ENCODE data around the gene IFT122.
A peak's percentile ranks its signal among the peaks of the same experiment; 100 is the strongest.

The IFT122 gene

GRCh38 chr3:129415378-129415777, 24.6 kb upstream of the IFT122 start:
- Mint-ChIP-seq H3K36me3 (ENCODE audit: low read depth) (no peaks in the 10 kb centered on the region), H3K9me3 (no peaks in the 10 kb centered on the region), H3K4me1 (peaks cover 47% of the 10 kb centered on the region), H3K27me3 (ENCODE audit: low read depth) (no peaks in the 10 kb centered on the region), H3K27ac (peak overlapping the region in 2 of 3 experiments; percentile 76 to 86), H3K4me3 (no peak overlapping the region)
- TF ChIP-seq CTCF (IDR thresholded peaks at IDR 0.05; ENCODE audit: unreplicated experiment in 3 of 3) = no peak

- Mint-ChIP-seq H3K27ac (peak overlapping the region in 2 of 3 experiments; percentile 76 to 86), H3K4me1 (peaks cover 43% of the 10 kb centered on the region), H3K4me3 (no peak overlapping the region), H3K9me3 (no peaks in the 10 kb centered on the region), H3K27me3 (ENCODE audit: low read depth) (no peaks in the 10 kb centered on the region), H3K36me3 (ENCODE audit: low read depth) (no peaks in the 10 kb centered on the region)
- no peak for TF ChIP-seq CTCF (IDR thresholded peaks at IDR 0.05; ENCODE audit: unreplicated experiment in 3 of 3)
These were observed 24.2 kb upstream of the IFT122 start for GRCh38 chr3:129415830-129416229.

GRCh38 chr3:129416415-129416814, 23.6 kb upstream of the IFT122 start:
- Mint-ChIP-seq H3K4me1 (peaks cover 41% of the 10 kb centered on the region), H3K27me3 (ENCODE audit: low read depth) (no peaks in the 10 kb centered on the region), H3K36me3 (ENCODE audit: low read depth) (no peaks in the 10 kb centered on the region), H3K4me3 (no peak overlapping the region), H3K9me3 (no peaks in the 10 kb centered on the region), H3K27ac (no peak overlapping the region)
- TF ChIP-seq CTCF (IDR thresholded peaks at IDR 0.05; ENCODE audit: unreplicated experiment in 3 of 3) = no peak

- Mint-ChIP-seq H3K4me1 (peaks cover 38% of the 10 kb centered on the region), H3K27ac (peak overlapping the region; percentile 42 to 71 (median 68)), H3K9me3 (no peaks in the 10 kb centered on the region), H3K36me3 (ENCODE audit: low read depth) (no peaks in the 10 kb centered on the region), H3K27me3 (ENCODE audit: low read depth) (peaks cover 1% of the 10 kb centered on the region), H3K4me3 (no peak overlapping the region)
- TF ChIP-seq CTCF (IDR thresholded peaks at IDR 0.05; ENCODE audit: unreplicated experiment in 3 of 3) = no peak
These were observed 22.7 kb upstream of the IFT122 start for GRCh38 chr3:129417326-129417725.

- no peaks in the 10 kb centered on the region for H3K9me3 Mint-ChIP-seq
- no peak overlapping the region for H3K4me3 Mint-ChIP-seq
- TF ChIP-seq CTCF (IDR thresholded peaks at IDR 0.05; ENCODE audit: unreplicated experiment in 3 of 3) = no peak
- peak overlapping the region; percentile 49 to 74 (median 68) for H3K27ac Mint-ChIP-seq
- H3K36me3 Mint-ChIP-seq (ENCODE audit: low read depth) = no peaks in the 10 kb centered on the region
- H3K4me1 Mint-ChIP-seq = peaks cover 28% of the 10 kb centered on the region
- H3K27me3 Mint-ChIP-seq (ENCODE audit: low read depth) = peaks cover 3% of the 10 kb centered on the region
These were observed 21.7 kb upstream of the IFT122 start for GRCh38 chr3:129418041-129418973.

GRCh38 chr3:129419476-129419875, 20.5 kb upstream of the IFT122 start:
- H3K27ac Mint-ChIP-seq = peak overlapping the region; percentile 35 to 86 (median 42)
- no peaks in the 10 kb centered on the region for H3K9me3 Mint-ChIP-seq
- H3K4me1 Mint-ChIP-seq = peaks cover 24% of the 10 kb centered on the region
- H3K4me3 Mint-ChIP-seq = no peak overlapping the region
- H3K27me3 Mint-ChIP-seq (ENCODE audit: low read depth) = peaks cover 3% of the 10 kb centered on the region
- H3K36me3 Mint-ChIP-seq (ENCODE audit: low read depth) = no peaks in the 10 kb centered on the region
- TF ChIP-seq CTCF (IDR thresholded peaks at IDR 0.05; ENCODE audit: unreplicated experiment in 3 of 3) = no peak

Measured in nephron (organoid).